Stomach (tissue), 9 donors: ENCODE data around the gene PLAC1. TPM values are rescaled to one million over a fixed set of nuclear protein-coding genes. Genes with fewer than 3 reads are reported as not detected.

Source experiments
- DNase-seq, 2 donors: peaks; one replicate each; pipeline versions ENCODE4 v3.0.0 to v3.0.0-alpha.2; 2013 to 2019
- H3K27ac ChIP-seq, 5 donors: fragments of 200-600 bp in 4 of 5; sonication (generic) in 4 of 5; one replicate each; pipeline ENCODE4 v1.5.1; 2013 to 2019; ENCODE audit warnings: mild to moderate bottlenecking in 1 of 5, moderate library complexity in 1 of 5
- H3K27me3 ChIP-seq, 3 donors: fragments of 200-600 bp; sonication (generic); one replicate each; pipeline ENCODE4 v1.5.1; 2017 to 2019; ENCODE audit warnings: mixed run types in 1 of 3
- H3K36me3 ChIP-seq, 4 donors: fragments of 200-600 bp; sonication (generic); 1 replicate in 3 of 4; 2 replicates in 1 of 4; pipeline ENCODE4 v1.5.1; 2016 to 2019
- H3K4me1 ChIP-seq, 4 donors: fragments of 200-600 bp; sonication (generic); one replicate each; pipeline ENCODE4 v1.5.1; 2016 to 2019
- H3K4me3 ChIP-seq, 4 donors: fragments of 200-600 bp; sonication (generic) in 3 of 4; one replicate each; pipeline ENCODE4 v1.5.1; 2016 to 2019; ENCODE audit warnings: mild to moderate bottlenecking in 1 of 4
- H3K9me3 ChIP-seq, 4 donors: fragments of 200-600 bp; sonication (generic); one replicate each; pipeline ENCODE4 v1.5.1; 2016 to 2019
- EP300 ChIP-seq: sonication (generic); formaldehyde crosslinking; IDR thresholded peaks from one replicate; pipeline ENCODE4 v1.6.1; 2017; ENCODE audit warnings: antibody characterized with exemption
- POLR2A ChIP-seq, 4 donors: fragments of 450-650 bp; IDR thresholded peaks; one replicate each; pipeline ENCODE4 v1.6.1; 2016; ENCODE audit warnings: antibody characterized with exemption in 4 of 4, control low read depth in 2 of 4, mild to moderate bottlenecking in 1 of 4, moderate library complexity in 1 of 4
- POLR2AphosphoS5 ChIP-seq, 3 donors: sonication (generic); formaldehyde crosslinking; IDR thresholded peaks; one replicate each; pipeline ENCODE4 v1.6.1; 2016; ENCODE audit warnings: antibody characterized with exemption in 3 of 3
- WGBS, 5 donors: extraction: QIAGEN DNeasy Blood & Tissue Kit in 3 of 5; methylation state at CpG; one replicate each; pipeline versions ENCODE4 v1.1.5 to v1.1.7; 2013 to 2018; 5-methylcytosine and 5-hydroxymethylcytosine counted together
- intact Hi-C: fragments of 100-400 bp; cut with DNase I; formaldehyde crosslinking; loops from one replicate; pipeline ENCODE4 v1.15.1; 2023; ENCODE audit warnings: low total_unique reads
- polyA plus RNA-seq, 3 donors: library from polyadenylated mRNA; stranded (reverse); fragments of 200-250 nt; gene quantifications; one replicate each; pipeline ENCODE4 v1.2.3, GENCODE V29; 2013
- total RNA-seq, 5 donors: library from RNA; depleted of rRNA; stranded (reverse); fragments of >200 nt; gene quantifications; one replicate each; pipeline versions ENCODE4 v1.1.0 to v1.2.3, GENCODE V29; 2014 to 2016
- TF ChIP-seq, protein P1 (sequence below), 7 experiments: fragments of 450-650 bp in 4 of 7; fragments of 200-600 bp in 3 of 7; sonication (generic) in 3 of 7; IDR thresholded peaks; one replicate each; pipeline ENCODE4 v1.5.1; 2016 to 2019; ENCODE audit warnings: antibody characterized with exemption in 7 of 7, control low read depth in 2 of 7, mild to moderate bottlenecking in 1 of 7
- donor health status: healthy with polysubstance abuse.
- donor health status: Bipolar disorder and iron deficiency.
- donor health status: healthy.

The PLAC1 gene
- total and polyA plus RNA-seq, 8 donors: not detected

DNA sequence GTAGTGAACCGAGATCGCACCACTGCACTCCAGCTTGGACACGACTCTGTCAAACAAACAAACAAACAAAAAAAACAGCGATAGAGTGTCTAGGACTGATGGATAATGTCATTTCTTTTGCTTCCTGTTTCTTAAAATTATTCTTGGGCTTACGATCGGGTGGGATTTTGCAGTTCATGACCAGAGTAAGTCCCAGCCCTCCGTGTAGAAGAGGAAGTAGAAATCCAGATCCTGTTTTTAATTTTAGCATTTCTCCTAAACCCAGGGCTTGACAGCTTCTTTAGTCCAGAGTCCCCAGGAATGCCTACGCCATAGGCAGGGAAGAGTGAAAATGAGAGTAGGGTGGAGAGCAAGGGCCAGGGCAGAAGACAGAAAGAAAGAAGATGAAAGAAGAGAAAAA lies 104.0 kb downstream of the PLAC1 start:
- TF ChIP-seq, protein P1, sequence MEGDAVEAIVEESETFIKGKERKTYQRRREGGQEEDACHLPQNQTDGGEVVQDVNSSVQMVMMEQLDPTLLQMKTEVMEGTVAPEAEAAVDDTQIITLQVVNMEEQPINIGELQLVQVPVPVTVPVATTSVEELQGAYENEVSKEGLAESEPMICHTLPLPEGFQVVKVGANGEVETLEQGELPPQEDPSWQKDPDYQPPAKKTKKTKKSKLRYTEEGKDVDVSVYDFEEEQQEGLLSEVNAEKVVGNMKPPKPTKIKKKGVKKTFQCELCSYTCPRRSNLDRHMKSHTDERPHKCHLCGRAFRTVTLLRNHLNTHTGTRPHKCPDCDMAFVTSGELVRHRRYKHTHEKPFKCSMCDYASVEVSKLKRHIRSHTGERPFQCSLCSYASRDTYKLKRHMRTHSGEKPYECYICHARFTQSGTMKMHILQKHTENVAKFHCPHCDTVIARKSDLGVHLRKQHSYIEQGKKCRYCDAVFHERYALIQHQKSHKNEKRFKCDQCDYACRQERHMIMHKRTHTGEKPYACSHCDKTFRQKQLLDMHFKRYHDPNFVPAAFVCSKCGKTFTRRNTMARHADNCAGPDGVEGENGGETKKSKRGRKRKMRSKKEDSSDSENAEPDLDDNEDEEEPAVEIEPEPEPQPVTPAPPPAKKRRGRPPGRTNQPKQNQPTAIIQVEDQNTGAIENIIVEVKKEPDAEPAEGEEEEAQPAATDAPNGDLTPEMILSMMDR (IDR thresholded peaks at IDR 0.05): no peak
- TF ChIP-seq POLR2A (IDR thresholded peaks at IDR 0.05) (no peak), EP300 (no peak), POLR2AphosphoS5 (IDR thresholded peaks at IDR 0.05) (no peak)
- Histone ChIP-seq H3K36me3 (no peaks in the 10 kb centered on the region), H3K4me1 (peaks cover 0 to 17% (median 8%) of the 10 kb centered on the region in 4 donors), H3K27ac (no peak overlapping the region), H3K4me3 (no peak overlapping the region), H3K27me3 (peaks cover 3 to 21% (median 10%) of the 10 kb centered on the region in 3 donors), H3K9me3 (peaks cover 0 to 6% (median 0%) of the 10 kb centered on the region in 4 donors)
- no peak for DNase-seq
- 59 to 68% (median 66%) methylated on average over 8 of the region's 8 CpGs for WGBS, 5 donors
- intact Hi-C loops: no loop called here

DNA sequence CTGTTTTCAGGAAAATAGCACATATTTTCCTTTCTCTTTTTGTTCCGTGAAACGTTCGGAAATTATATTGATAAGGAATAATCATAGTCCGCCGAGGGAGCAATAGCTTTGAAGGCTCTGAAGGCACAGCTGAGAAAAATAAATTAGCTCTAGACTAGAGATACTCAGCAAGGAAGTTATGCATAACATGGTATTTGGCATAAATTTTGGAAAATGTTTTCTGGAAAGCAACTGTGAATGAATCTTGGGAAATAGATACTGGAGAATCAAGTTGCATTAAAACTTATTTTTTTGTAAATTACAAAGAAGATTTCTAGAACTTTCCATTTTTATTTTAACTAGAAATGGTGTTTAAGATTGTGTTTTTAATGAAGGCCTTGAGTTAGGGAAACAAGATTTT lies 105.9 kb downstream of the PLAC1 start:
- Histone ChIP-seq H3K36me3 (no peaks in the 10 kb centered on the region), H3K4me1 (peaks cover 0 to 28% (median 12%) of the 10 kb centered on the region in 4 donors), H3K27me3 (peaks cover 3 to 36% (median 15%) of the 10 kb centered on the region in 3 donors), H3K27ac (no peak overlapping the region), H3K4me3 (no peak overlapping the region), H3K9me3 (peaks cover 0 to 6% (median 0%) of the 10 kb centered on the region in 4 donors)
- WGBS, 5 donors: 67 to 76% (median 71%) methylated on average over 5 of the region's 5 CpGs
- no peak for DNase-seq
- intact Hi-C loops: no loop called here
- no peak for TF ChIP-seq POLR2AphosphoS5 (IDR thresholded peaks at IDR 0.05)
- TF ChIP-seq, protein P1 (IDR thresholded peaks at IDR 0.05): no peak
- no peak for TF ChIP-seq EP300
- no peak for TF ChIP-seq POLR2A (IDR thresholded peaks at IDR 0.05)

DNA sequence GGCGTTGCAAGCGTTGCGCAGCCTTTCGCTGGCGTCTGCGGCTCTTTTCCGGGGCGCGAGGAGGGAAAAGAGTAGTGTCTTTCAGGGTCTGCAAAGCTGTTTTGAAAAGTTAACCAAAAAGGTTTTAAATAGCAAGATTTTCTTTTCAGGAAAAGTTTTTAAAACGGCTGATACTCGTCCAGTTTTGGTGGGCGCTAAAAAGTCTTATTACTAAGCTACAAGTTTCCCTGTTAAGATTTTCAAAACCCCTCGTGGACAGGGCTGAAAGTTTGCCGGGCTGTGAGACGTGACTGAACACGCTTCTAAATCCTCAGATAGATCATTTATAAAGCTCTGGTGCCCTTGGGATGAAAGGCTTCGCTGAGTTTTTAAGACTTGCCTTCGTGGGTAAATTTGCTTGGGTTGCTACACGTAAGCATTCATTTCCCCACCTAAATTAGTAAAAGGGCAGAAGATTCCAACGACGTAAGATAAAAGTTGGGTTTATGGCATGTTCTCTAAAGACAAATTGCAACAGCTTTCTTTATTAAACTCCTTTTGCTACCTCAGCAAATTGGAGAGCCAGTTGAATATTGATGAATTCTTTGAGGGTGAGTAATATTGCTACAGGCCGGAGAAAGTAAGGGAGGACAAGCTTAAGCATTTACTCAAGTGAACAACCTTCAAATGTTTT lies 106.8 kb downstream of the PLAC1 start:
- no peaks in the 10 kb centered on the region for H3K36me3 ChIP-seq
- 46 to 71% (median 62%) methylated on average over 22 of the region's 22 CpGs for WGBS, 5 donors
- TF ChIP-seq POLR2AphosphoS5 (IDR thresholded peaks at IDR 0.05): no peak
- TF ChIP-seq EP300: no peak
- TF ChIP-seq, protein P1 (IDR thresholded peaks at IDR 0.05): no peak
- TF ChIP-seq POLR2A (IDR thresholded peaks at IDR 0.05): no peak
- intact Hi-C loops: no loop called here
- H3K27me3 ChIP-seq: peaks cover 3 to 41% (median 19%) of the 10 kb centered on the region in 3 donors
- peak overlapping the region; percentile 46 to 62 (median 56) for H3K4me3 ChIP-seq
- peaks cover 0 to 28% (median 12%) of the 10 kb centered on the region in 4 donors for H3K4me1 ChIP-seq
- H3K9me3 ChIP-seq: peaks cover 0 to 6% (median 0%) of the 10 kb centered on the region in 4 donors
- DNase-seq: no peak
- H3K27ac ChIP-seq: peak overlapping the region in 1 of 5 donors; percentile 84

DNA sequence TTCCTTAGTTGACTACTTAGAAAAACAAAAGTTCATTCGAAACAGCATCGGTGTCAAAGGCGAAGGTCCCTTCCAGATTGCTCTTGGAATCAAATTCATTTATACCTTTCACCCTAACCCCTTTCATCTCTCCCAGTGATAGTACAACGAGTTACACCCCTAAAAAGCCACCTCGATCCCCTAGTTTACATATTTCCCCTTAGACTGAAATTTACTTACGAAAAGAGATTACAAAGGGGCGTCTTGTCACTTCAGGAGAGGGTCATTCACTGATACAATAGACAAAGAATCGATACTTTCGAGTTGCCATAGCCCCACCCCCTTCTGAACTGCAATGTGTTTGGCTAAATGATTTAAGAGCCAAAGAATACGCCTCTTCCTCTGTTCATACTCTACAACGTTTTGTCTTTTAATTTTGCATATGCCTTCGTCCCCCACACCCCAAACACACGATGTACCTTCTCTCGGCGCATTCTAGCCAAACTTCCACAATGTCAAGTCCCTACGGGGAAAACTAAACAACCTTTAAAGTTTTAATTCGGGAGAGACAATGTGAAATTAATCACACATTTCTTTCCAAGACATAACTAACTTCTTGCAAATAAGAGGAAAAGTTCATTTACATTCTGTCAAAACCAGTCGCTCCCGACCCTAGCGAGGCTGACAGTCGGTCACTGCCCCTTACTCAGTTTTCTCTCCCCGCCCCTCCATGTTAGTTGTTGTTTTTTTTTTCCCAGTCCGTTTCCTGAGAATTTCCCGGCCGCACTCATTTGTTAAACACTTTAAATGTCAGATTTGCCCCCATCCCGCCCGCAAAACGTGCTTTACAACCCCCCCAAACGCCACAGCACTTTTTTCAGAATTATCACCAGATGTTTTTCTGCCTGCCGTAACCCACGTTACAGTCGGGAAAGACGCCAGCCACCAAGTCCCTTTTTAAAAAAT lies 109.7 kb downstream of the PLAC1 start:
- Histone ChIP-seq H3K4me3 (peak overlapping the region; percentile 46 to 62 (median 56)), H3K36me3 (no peaks in the 10 kb centered on the region), H3K4me1 (peaks cover 0 to 37% (median 18%) of the 10 kb centered on the region in 4 donors), H3K27ac (peak overlapping the region; percentile 77 to 89 (median 85)), H3K9me3 (peaks cover 0 to 6% (median 0%) of the 10 kb centered on the region in 4 donors), H3K27me3 (peaks cover 12 to 63% (median 45%) of the 10 kb centered on the region in 3 donors)
- intact Hi-C loops: no loop called here
- TF ChIP-seq POLR2A (IDR thresholded peaks at IDR 0.05) (no peak), POLR2AphosphoS5 (IDR thresholded peaks at IDR 0.05) (no peak), EP300 (no peak)
- TF ChIP-seq, protein P1 (IDR thresholded peaks at IDR 0.05): no peak
- peak in 1 of 2 donors; percentile 53 for DNase-seq
- WGBS, 5 donors: 1 to 37% (median 7%) methylated on average over 32 to 33 of the region's 33 CpGs
